ENCODE measurements around the gene PIP5K1C.

Gene PIP5K1C

GRCh38 chr19:3733549-3734309, 33.5 kb upstream of the PIP5K1C start:
- Histone ChIP-seq H3K27ac (no peak overlapping the region), H3K36me3 (replicated peaks) (no peaks in the 10 kb centered on the region), H3K4me3 (ENCODE audit: low read depth, low read length) (no peak overlapping the region), H3K27me3 (replicated peaks) (no peaks in the 10 kb centered on the region)
- DNase-seq = no peak
- no peak for TF ChIP-seq CTCF (IDR thresholded peaks at IDR 0.05; ENCODE audit: low read depth, low read length, missing control alignments)
- in situ Hi-C loops (cut with HindIII; ENCODE audit: low pct_ligation_motif_present, low sequenced_read_pairs) = no loop called here

- no peak for TF ChIP-seq CTCF (IDR thresholded peaks at IDR 0.05; ENCODE audit: low read depth, low read length, missing control alignments)
- no peak overlapping the region for H3K27ac ChIP-seq
- H3K27me3 ChIP-seq (replicated peaks) = no peaks in the 10 kb centered on the region
- no peak for DNase-seq
- no peaks in the 10 kb centered on the region for H3K36me3 ChIP-seq (replicated peaks)
- H3K4me3 ChIP-seq (ENCODE audit: low read depth, low read length) = no peak overlapping the region
- in situ Hi-C loops (cut with HindIII; ENCODE audit: low pct_ligation_motif_present, low sequenced_read_pairs) = no loop called here
Measured at GRCh38 chr19:3732108-3732507, 31.8 kb upstream of the PIP5K1C start.

GRCh38 chr19:3730457-3730958, 30.2 kb upstream of the PIP5K1C start:
- Histone ChIP-seq H3K27me3 (replicated peaks) (no peaks in the 10 kb centered on the region), H3K4me3 (ENCODE audit: low read depth, low read length) (no peak overlapping the region), H3K27ac (no peak overlapping the region), H3K36me3 (replicated peaks) (no peaks in the 10 kb centered on the region)
- no peak for DNase-seq
- TF ChIP-seq CTCF (IDR thresholded peaks at IDR 0.05; ENCODE audit: low read depth, low read length, missing control alignments) = no peak
- in situ Hi-C loops (cut with HindIII; ENCODE audit: low pct_ligation_motif_present, low sequenced_read_pairs) = no loop called here

- Histone ChIP-seq H3K27me3 (replicated peaks) (peaks cover 15% of the 10 kb centered on the region), H3K36me3 (replicated peaks) (no peaks in the 10 kb centered on the region), H3K4me3 (ENCODE audit: low read depth, low read length) (no peak overlapping the region), H3K27ac (no peak overlapping the region)
- in situ Hi-C loops (cut with HindIII; ENCODE audit: low pct_ligation_motif_present, low sequenced_read_pairs) = no loop called here
- TF ChIP-seq CTCF (IDR thresholded peaks at IDR 0.05; ENCODE audit: low read depth, low read length, missing control alignments) = no peak
- DNase-seq = no peak
Measured at GRCh38 chr19:3725640-3726310, 25.5 kb upstream of the PIP5K1C start.

GRCh38 chr19:3725121-3725520, 24.9 kb upstream of the PIP5K1C start:
- TF ChIP-seq CTCF (IDR thresholded peaks at IDR 0.05; ENCODE audit: low read depth, low read length, missing control alignments) = no peak
- no peaks in the 10 kb centered on the region for H3K36me3 ChIP-seq (replicated peaks)
- DNase-seq = no peak
- no peak overlapping the region for H3K27ac ChIP-seq
- peaks cover 15% of the 10 kb centered on the region for H3K27me3 ChIP-seq (replicated peaks)
- in situ Hi-C loops (cut with HindIII; ENCODE audit: low pct_ligation_motif_present, low sequenced_read_pairs) = no loop called here
- no peak overlapping the region for H3K4me3 ChIP-seq (ENCODE audit: low read depth, low read length)
